ENCODE measurements around the gene PLA2G2C.

DNA sequence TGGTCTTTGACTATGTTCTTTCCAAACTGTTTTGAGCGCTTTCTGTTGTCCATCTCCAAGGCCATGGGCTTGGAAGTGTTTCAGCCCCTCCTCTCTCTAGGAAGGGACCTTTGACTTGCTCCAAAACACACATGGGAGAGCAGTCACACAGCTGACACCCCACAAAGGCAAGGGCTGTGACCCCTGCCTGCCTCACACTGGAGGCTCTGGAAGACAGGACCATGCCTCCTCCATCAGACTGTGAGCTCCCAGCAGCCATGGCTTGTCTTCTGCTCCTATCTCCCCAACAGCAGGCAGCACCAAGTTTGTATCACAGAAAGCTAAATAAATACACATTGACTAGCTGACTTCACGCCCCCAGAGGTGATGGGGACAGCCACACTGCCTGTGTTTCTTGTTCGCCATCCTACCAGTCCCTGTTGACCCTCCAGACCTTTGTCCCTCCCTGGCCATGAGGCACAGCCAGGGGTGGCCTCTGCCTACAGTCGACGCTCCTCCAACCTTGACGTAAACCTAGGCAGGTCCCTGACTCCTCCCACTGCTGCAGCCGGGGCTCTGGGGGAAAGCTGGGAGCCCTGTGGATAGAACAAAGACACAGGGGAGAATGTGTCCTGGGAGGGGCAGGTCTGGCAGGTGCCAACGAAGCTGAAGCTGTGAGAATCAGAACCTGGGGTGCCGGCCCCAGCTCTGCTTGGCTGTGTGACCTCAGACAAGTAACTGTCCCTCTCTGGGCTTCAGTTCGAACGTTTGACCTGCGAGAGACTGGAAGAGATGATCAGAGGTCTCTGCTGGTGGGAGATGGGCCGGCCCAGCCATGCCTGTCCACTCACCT, 42.4 kb downstream of the PLA2G2C start:
- no peak for TF ChIP-seq POLR2A (IDR thresholded peaks at IDR 0.05; ENCODE audit: low read depth)
- no peak for TF ChIP-seq EP300 (IDR thresholded peaks at IDR 0.05)
- TF ChIP-seq CTCF (IDR thresholded peaks at IDR 0.05): no peak
- no peak for TF ChIP-seq POLR2AphosphoS5 (IDR thresholded peaks at IDR 0.05)
